GM12878 (cell line): ENCODE data around the gene HMGN4. TPM values are rescaled to one million over a fixed set of nuclear protein-coding genes. Genes with fewer than 3 reads are reported as not detected.

ENCODE experiments used
- CHD1 ChIP-seq: IDR thresholded peaks from 2 replicates; pipeline ENCODE4 v1.6.1; 2012; ENCODE audit warnings: low read depth, low read length, improper control_type of control experiment
- CREB1 ChIP-seq: IDR thresholded peaks from 2 replicates; pipeline ENCODE4 v1.6.1; 2012; ENCODE audit warnings: low read depth, mild to moderate bottlenecking, inconsistent platforms
- EP300 ChIP-seq, 2 experiments: fragments of 150-350 bp in 1 of 2; IDR thresholded peaks; 2 replicates each; pipeline ENCODE4 v1.6.1; 2011 to 2012; ENCODE audit warnings: low read depth in 2 of 2, low read length in 2 of 2, borderline replicate concordance in 1 of 2, improper control_type of control experiment in 1 of 2, inconsistent platforms in 1 of 2; ENCODE audit not compliant: control insufficient read depth in 1 of 2
- EZH2 ChIP-seq: IDR thresholded peaks from 2 replicates; pipeline ENCODE4 v1.6.1; 2012; ENCODE audit warnings: low read depth, mild to moderate bottlenecking, control low read depth, inconsistent platforms, low read length, borderline replicate concordance; ENCODE audit not compliant: control insufficient read depth
- FOXK2 ChIP-seq: fragments of 450-650 bp; IDR thresholded peaks from 2 replicates; pipeline ENCODE4 v1.6.1; 2017; ENCODE audit warnings: mild to moderate bottlenecking, moderate library complexity
- FOXM1 ChIP-seq: IDR thresholded peaks from 2 replicates; pipeline ENCODE4 v1.6.1; 2012; ENCODE audit warnings: low read depth, mild to moderate bottlenecking, inconsistent platforms, low read length, moderate library complexity
- IKZF2 ChIP-seq, 2 experiments: fragments of 450-650 bp; IDR thresholded peaks; 2 replicates each; pipeline ENCODE4 v1.6.1; 2017; ENCODE audit warnings: mild to moderate bottlenecking in 2 of 2, moderate library complexity in 2 of 2
- KAT2A ChIP-seq: conservative IDR thresholded peaks from 2 replicates; pipeline ENCODE4 v1.6.1; 2011; ENCODE audit warnings: low read depth, low read length; ENCODE audit not compliant: control insufficient read depth
- KLF5 ChIP-seq: fragments of 450-650 bp; IDR thresholded peaks from 2 replicates; pipeline ENCODE4 v1.6.1; 2014; ENCODE audit warnings: mild to moderate bottlenecking; ENCODE audit not compliant: partially characterized antibody
- NR2F1 ChIP-seq: fragments of 450-650 bp; conservative IDR thresholded peaks from 2 replicates; pipeline ENCODE4 v1.6.1; 2017; ENCODE audit warnings: mild to moderate bottlenecking
- NRF1 ChIP-seq: conservative IDR thresholded peaks from 2 replicates; pipeline ENCODE4 v1.6.1; 2011; ENCODE audit warnings: mild to moderate bottlenecking, low read depth, low read length, improper control_type of control experiment
- POLR2AphosphoS5 ChIP-seq: IDR thresholded peaks from 2 replicates; pipeline ENCODE4 v1.6.1; 2011; ENCODE audit warnings: mild to moderate bottlenecking, low read length, inconsistent platforms
- RFX5 ChIP-seq: IDR thresholded peaks from 2 replicates; pipeline ENCODE4 v1.6.1; 2011; ENCODE audit warnings: low read depth, low read length, improper control_type of control experiment
- SRF ChIP-seq, 2 experiments: IDR thresholded peaks; 2 replicates each; pipeline ENCODE4 v1.6.1; 2011; ENCODE audit warnings: low read depth in 2 of 2, low read length in 2 of 2, mild to moderate bottlenecking in 1 of 2, moderate library complexity in 1 of 2
- STAT1 ChIP-seq: fragments of 450-650 bp; conservative IDR thresholded peaks from 2 replicates; pipeline ENCODE4 v1.6.1; 2014; ENCODE audit warnings: antibody characterized with exemption, mild to moderate bottlenecking
- STAT3 ChIP-seq: IDR thresholded peaks from 2 replicates; pipeline ENCODE4 v1.6.1; 2011; ENCODE audit warnings: low read depth, low read length, improper control_type of control experiment
- TAF1 ChIP-seq: IDR thresholded peaks from 2 replicates; pipeline ENCODE4 v1.6.1; 2011; ENCODE audit warnings: mild to moderate bottlenecking, low read depth, low read length, borderline replicate concordance
- ZNF217 ChIP-seq: fragments of 450-650 bp; IDR thresholded peaks from 2 replicates; pipeline ENCODE4 v1.6.1; 2017; ENCODE audit warnings: antibody characterized with exemption, mild to moderate bottlenecking
- polyA plus RNA-seq, 11 experiments: library from polyadenylated mRNA; depleted of rRNA in 4 of 11; unstranded in 6 of 11; stranded (reverse) in 5 of 11; fragments of >200 nt; fragmentation: Nextera tagmentation in 4 of 11; fragmentation: Illumina TruSeq in 1 of 11; extraction: Ambion mirVana in 4 of 11; extraction: Trizol in 1 of 11; gene quantifications; 1 replicate in 1 of 11; 2 replicates in 10 of 11; pipeline versions ENCODE4 v1.2.1 to v1.2.3, GENCODE V29; 2011 to 2016; ENCODE audit warnings: inconsistent platforms in 2 of 11, missing spikeins in 2 of 11, low read depth in 1 of 11
- total RNA-seq, 4 experiments: library from RNA; depleted of rRNA in 3 of 4; stranded (reverse); fragments of >200 nt in 3 of 4; fragmentation: Illumina TruSeq in 1 of 4; extraction: Trizol in 1 of 4; gene quantifications; 2 replicates each; pipeline versions ENCODE4 v1.2.1 to v1.2.3, GENCODE V29; 2013 to 2021
- TF ChIP-seq, protein P1 (sequence below): IDR thresholded peaks from 2 replicates; pipeline ENCODE4 v1.6.1; 2011; ENCODE audit warnings: low read depth, mild to moderate bottlenecking, low read length, moderate library complexity, borderline replicate concordance; ENCODE audit errors: extremely low read depth
- TF ChIP-seq, protein P2 (sequence below): fragments of 450-650 bp; IDR thresholded peaks from 2 replicates; pipeline ENCODE4 v1.6.1; 2017; ENCODE audit warnings: antibody characterized with exemption, mild to moderate bottlenecking, moderate library complexity
- TF ChIP-seq, protein P3 (sequence below): fragments of 150-350 bp; IDR thresholded peaks from 2 replicates; pipeline ENCODE4 v1.6.1; 2014; ENCODE audit warnings: mild to moderate bottlenecking, low read depth, low read length
- TF ChIP-seq, protein P4 (sequence below): fragments of 450-650 bp; IDR thresholded peaks from 2 replicates; pipeline ENCODE4 v1.6.1; 2014; ENCODE audit warnings: mild to moderate bottlenecking
- TF ChIP-seq, protein P5 (sequence below): IDR thresholded peaks from 2 replicates; pipeline ENCODE4 v1.6.1; 2011; ENCODE audit warnings: low read depth, low read length, improper control_type of control experiment, borderline replicate concordance

HMGN4 gene
- total and polyA plus RNA-seq, 10 of the 15 experiments (the other 5 are each of a cell fraction or from before 2014, with no cell fraction given), result 26.7 to 99.1 (median 76.7) TPM

DNA sequence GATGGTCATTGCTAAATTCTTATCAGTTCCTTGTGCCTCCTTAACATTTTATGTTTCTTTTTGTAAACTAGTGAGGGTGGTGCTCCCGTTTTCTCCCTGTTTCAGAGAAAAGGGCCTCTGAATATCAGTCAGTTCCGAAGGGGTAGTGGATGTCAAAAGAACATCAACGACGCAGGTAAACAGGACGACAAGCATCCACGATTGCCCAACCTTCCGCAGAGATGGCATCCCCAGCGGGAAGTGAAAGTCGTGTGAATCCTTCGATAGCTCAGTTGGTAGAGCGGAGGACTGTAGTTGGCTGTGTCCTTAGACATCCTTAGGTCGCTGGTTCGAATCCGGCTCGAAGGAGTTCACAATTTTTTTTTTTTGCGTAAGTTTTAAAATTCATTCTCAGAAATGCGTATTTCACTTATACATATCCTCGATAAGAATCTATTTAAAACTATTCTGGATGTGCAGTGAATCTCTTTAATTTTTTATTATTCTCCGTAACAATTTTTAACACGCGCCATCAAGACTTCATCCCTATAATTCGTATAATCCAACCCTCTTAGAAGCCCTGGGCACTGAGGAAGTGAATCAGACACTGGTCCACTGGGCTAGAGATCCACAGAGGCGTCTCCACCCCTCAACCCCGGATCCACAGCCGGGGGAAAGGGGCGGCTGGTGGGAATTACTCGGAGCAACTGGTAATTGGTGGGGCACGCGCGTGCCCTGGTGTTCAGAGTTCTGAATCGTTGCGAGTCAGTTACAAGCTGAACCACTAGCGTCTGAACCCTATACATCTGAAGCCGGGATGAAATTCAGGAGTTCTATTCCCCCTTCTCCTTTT lies 30.7 kb downstream of the HMGN4 start (continued):
- TF ChIP-seq KLF5 (peak; percentile 84), STAT3 (no peak), FOXM1 (no peak), STAT1 (no peak; the same call in 1 of the 2 replicates), POLR2AphosphoS5 (no peak), TAF1 (no peak), NR2F1 (no peak), EP300 (IDR thresholded peaks at IDR 0.05; ENCODE audit: borderline replicate concordance in 1 of 2, control insufficient read depth in 1 of 2, low read depth in 2 of 2, low read length in 2 of 2) (peak in 1 of 2 experiments; percentile 48; a peak in 1 of 4 replicates), IKZF2 (IDR thresholded peaks at IDR 0.05) (peak; percentile 59 to 75), KAT2A (no peak), CREB1 (peak; percentile 61), ZNF217 (peak; percentile 93), NRF1 (no peak), EZH2 (no peak), FOXK2 (peak; percentile 87), RFX5 (no peak), CHD1 (no peak), SRF (IDR thresholded peaks at IDR 0.05; ENCODE audit: low read depth in 2 of 2, low read length in 2 of 2) (no peak)
- TF ChIP-seq, protein P1, sequence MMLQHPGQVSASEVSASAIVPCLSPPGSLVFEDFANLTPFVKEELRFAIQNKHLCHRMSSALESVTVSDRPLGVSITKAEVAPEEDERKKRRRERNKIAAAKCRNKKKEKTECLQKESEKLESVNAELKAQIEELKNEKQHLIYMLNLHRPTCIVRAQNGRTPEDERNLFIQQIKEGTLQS, result no peak
- TF ChIP-seq, protein P2, sequence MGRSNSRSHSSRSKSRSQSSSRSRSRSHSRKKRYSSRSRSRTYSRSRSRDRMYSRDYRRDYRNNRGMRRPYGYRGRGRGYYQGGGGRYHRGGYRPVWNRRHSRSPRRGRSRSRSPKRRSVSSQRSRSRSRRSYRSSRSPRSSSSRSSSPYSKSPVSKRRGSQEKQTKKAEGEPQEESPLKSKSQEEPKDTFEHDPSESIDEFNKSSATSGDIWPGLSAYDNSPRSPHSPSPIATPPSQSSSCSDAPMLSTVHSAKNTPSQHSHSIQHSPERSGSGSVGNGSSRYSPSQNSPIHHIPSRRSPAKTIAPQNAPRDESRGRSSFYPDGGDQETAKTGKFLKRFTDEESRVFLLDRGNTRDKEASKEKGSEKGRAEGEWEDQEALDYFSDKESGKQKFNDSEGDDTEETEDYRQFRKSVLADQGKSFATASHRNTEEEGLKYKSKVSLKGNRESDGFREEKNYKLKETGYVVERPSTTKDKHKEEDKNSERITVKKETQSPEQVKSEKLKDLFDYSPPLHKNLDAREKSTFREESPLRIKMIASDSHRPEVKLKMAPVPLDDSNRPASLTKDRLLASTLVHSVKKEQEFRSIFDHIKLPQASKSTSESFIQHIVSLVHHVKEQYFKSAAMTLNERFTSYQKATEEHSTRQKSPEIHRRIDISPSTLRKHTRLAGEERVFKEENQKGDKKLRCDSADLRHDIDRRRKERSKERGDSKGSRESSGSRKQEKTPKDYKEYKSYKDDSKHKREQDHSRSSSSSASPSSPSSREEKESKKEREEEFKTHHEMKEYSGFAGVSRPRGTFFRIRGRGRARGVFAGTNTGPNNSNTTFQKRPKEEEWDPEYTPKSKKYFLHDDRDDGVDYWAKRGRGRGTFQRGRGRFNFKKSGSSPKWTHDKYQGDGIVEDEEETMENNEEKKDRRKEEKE, result no peak
- TF ChIP-seq, protein P3, sequence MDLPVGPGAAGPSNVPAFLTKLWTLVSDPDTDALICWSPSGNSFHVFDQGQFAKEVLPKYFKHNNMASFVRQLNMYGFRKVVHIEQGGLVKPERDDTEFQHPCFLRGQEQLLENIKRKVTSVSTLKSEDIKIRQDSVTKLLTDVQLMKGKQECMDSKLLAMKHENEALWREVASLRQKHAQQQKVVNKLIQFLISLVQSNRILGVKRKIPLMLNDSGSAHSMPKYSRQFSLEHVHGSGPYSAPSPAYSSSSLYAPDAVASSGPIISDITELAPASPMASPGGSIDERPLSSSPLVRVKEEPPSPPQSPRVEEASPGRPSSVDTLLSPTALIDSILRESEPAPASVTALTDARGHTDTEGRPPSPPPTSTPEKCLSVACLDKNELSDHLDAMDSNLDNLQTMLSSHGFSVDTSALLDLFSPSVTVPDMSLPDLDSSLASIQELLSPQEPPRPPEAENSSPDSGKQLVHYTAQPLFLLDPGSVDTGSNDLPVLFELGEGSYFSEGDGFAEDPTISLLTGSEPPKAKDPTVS, result no peak; the same call in 1 of the 2 replicates
- TF ChIP-seq, protein P4, sequence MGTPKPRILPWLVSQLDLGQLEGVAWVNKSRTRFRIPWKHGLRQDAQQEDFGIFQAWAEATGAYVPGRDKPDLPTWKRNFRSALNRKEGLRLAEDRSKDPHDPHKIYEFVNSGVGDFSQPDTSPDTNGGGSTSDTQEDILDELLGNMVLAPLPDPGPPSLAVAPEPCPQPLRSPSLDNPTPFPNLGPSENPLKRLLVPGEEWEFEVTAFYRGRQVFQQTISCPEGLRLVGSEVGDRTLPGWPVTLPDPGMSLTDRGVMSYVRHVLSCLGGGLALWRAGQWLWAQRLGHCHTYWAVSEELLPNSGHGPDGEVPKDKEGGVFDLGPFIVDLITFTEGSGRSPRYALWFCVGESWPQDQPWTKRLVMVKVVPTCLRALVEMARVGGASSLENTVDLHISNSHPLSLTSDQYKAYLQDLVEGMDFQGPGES, result no peak
- TF ChIP-seq, protein P5, sequence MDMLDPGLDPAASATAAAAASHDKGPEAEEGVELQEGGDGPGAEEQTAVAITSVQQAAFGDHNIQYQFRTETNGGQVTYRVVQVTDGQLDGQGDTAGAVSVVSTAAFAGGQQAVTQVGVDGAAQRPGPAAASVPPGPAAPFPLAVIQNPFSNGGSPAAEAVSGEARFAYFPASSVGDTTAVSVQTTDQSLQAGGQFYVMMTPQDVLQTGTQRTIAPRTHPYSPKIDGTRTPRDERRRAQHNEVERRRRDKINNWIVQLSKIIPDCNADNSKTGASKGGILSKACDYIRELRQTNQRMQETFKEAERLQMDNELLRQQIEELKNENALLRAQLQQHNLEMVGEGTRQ, result no peak
